ENCODE results near the gene RIMS4. TPM values are rescaled to one million over a fixed set of nuclear protein-coding genes. Genes with fewer than 3 reads are reported as not detected.

Gene RIMS4
- total and polyA plus RNA-seq, 9 of the 15 experiments (the other 6 are each of a cell fraction or from before 2014, with no cell fraction given): 0.04 TPM; not detected in 8

GRCh38 chr20:44745598-44746366 lies 64.6 kb downstream of the RIMS4 start, which contains the start of gene KCNK15 (continued):
- no peak for TF ChIP-seq DLX4 (CRISPR knock-in tag; IDR thresholded peaks at IDR 0.05)
- no peak for TF ChIP-seq POLR2AphosphoS5 (IDR thresholded peaks at IDR 0.05; ENCODE audit: control insufficient read depth, insufficient read depth, low read depth, low read length)
- TF ChIP-seq PHF8 (IDR thresholded peaks at IDR 0.05; ENCODE audit: borderline replicate concordance, low read length): 0 out of 2 replicates have a peak, but pooled peaks have one; percentile 13
- no peak for TF ChIP-seq CREB5 (CRISPR knock-in tag; IDR thresholded peaks at IDR 0.05)
- TF ChIP-seq PRPF4 (IDR thresholded peaks at IDR 0.05; ENCODE audit: insufficient read depth, low read depth, low read length, poor library complexity, severe bottlenecking): no peak
- no peak for TF ChIP-seq PREB (CRISPR knock-in tag; IDR thresholded peaks at IDR 0.05)
- TF ChIP-seq ZNF79 (CRISPR knock-in tag; IDR thresholded peaks at IDR 0.05; ENCODE audit: low read depth): no peak
- TF ChIP-seq HES1 (IDR thresholded peaks at IDR 0.05; ENCODE audit: low read depth): no peak
- no peak for TF ChIP-seq GTF2B (IDR thresholded peaks at IDR 0.05; ENCODE audit: extremely low read depth, insufficient read length)
- no peak for TF ChIP-seq ZNF12 (CRISPR knock-in tag; IDR thresholded peaks at IDR 0.05)
- no peak for TF ChIP-seq RNF219 (CRISPR knock-in tag; IDR thresholded peaks at IDR 0.05)
- TF ChIP-seq BACH1 (tag; IDR thresholded peaks at IDR 0.05): no peak
- 0 out of 2 replicates have a peak, but pooled peaks have one; percentile 30 for TF ChIP-seq SAFB (IDR thresholded peaks at IDR 0.05; ENCODE audit: borderline replicate concordance, low read depth, low read length)
- TF ChIP-seq MXI1 (IDR thresholded peaks at IDR 0.05; ENCODE audit: low read depth, low read length): no peak
- TF ChIP-seq RNF2 (IDR thresholded peaks at IDR 0.05): no peak
- no peak for TF ChIP-seq ZNF780A (CRISPR knock-in tag; IDR thresholded peaks at IDR 0.05)
- peak; percentile 74 for TF ChIP-seq RBFOX2 (IDR thresholded peaks at IDR 0.05; ENCODE audit: low read depth, low read length)
